CD4-positive, alpha-beta T cell treated with Interleukin-15 for 1 hour (primary cell): ENCODE data around the gene KDM8.

Source experiments
- DNase-seq: peaks from one replicate; pipeline ENCODE4 v3.0.0-alpha.2; 2020

KDM8 gene

GRCh38 chr16:27231692-27232060 is 28.4 kb downstream of the KDM8 start:
- DNase-seq = no peak

GRCh38 chr16:27232061-27232900 is 29.0 kb downstream of the KDM8 start:
- peak; percentile 62 for DNase-seq

- DNase-seq = no peak
These were observed 29.7 kb downstream of the KDM8 start for GRCh38 chr16:27232901-27233625.

- no peak for DNase-seq
These were observed 30.4 kb downstream of the KDM8 start for GRCh38 chr16:27233731-27234130.

- DNase-seq = no peak
These were observed 30.8 kb downstream of the KDM8 start for GRCh38 chr16:27234171-27234570.

GRCh38 chr16:27234603-27235002 is 31.3 kb downstream of the KDM8 start:
- DNase-seq = no peak

GRCh38 chr16:27235055-27235937 is 32.0 kb downstream of the KDM8 start:
- DNase-seq = peak; percentile 92

- no peak for DNase-seq
These were observed 32.6 kb downstream of the KDM8 start for GRCh38 chr16:27235938-27236245.

- no peak for DNase-seq
These were observed 33.4 kb downstream of the KDM8 start for GRCh38 chr16:27236635-27237218.

GRCh38 chr16:27237219-27238015 is 34.1 kb downstream of the KDM8 start:
- peak; percentile 69 for DNase-seq

- DNase-seq = no peak
These were observed 34.8 kb downstream of the KDM8 start for GRCh38 chr16:27238016-27238587.

- DNase-seq = no peak
These were observed 35.3 kb downstream of the KDM8 start for GRCh38 chr16:27238591-27238990.

GRCh38 chr16:27239026-27239425 is 35.7 kb downstream of the KDM8 start:
- no peak for DNase-seq

GRCh38 chr16:27239906-27240655 is 36.8 kb downstream of the KDM8 start:
- DNase-seq = no peak

GRCh38 chr16:27240948-27241531 is 37.7 kb downstream of the KDM8 start:
- DNase-seq = no peak

- no peak for DNase-seq
These were observed 38.3 kb downstream of the KDM8 start for GRCh38 chr16:27241658-27242057.

GRCh38 chr16:27242398-27242797 is 39.1 kb downstream of the KDM8 start:
- DNase-seq = no peak

GRCh38 chr16:27242868-27243590 is 39.7 kb downstream of the KDM8 start:
- no peak for DNase-seq

GRCh38 chr16:27243725-27244362 is 40.5 kb downstream of the KDM8 start:
- DNase-seq = no peak
